ENCODE measurements around the gene IFITM10. TPM values are rescaled to one million over a fixed set of nuclear protein-coding genes. Genes with fewer than 3 reads are reported as not detected.

The IFITM10 gene
- total RNA-seq, 1 donor: 2.2 TPM

DNA sequence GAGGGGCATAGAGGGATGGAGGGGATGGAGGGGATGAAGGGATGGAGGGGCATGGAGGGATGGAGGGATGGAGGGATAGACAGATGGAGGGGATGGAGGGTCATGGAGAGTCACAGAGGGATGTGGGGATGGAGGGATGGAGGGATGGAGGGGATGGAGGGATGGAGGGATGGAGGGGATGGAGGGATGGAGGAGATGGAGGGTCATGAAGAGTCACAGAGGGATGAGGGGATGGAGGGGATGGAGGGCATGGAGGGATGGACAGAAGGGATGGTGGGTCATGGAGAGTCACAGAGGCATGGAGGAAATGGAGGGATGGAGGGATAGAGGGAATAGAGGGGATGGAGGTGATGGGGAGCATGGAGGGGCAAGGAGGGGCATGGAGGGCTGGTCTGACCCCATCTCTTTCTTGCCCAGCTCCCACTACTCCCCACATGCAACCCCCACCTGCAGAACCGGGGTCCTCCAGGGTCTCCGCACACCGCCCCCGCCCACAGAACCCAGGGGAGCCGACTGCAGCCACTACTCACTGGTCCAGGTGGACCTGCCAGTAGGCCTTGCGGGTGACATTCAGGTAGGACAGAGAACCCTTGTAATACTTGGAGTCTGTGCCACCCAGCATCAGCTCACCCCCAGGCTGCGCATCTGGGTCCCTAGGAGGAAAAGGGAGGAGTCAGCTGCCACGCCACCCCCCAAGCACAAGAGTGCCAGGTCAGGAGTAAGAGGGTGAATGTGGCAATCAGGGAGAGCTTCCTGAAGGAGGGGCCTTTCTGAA is 4.2 kb upstream of the IFITM10 start:
- TF ChIP-seq, protein P1, sequence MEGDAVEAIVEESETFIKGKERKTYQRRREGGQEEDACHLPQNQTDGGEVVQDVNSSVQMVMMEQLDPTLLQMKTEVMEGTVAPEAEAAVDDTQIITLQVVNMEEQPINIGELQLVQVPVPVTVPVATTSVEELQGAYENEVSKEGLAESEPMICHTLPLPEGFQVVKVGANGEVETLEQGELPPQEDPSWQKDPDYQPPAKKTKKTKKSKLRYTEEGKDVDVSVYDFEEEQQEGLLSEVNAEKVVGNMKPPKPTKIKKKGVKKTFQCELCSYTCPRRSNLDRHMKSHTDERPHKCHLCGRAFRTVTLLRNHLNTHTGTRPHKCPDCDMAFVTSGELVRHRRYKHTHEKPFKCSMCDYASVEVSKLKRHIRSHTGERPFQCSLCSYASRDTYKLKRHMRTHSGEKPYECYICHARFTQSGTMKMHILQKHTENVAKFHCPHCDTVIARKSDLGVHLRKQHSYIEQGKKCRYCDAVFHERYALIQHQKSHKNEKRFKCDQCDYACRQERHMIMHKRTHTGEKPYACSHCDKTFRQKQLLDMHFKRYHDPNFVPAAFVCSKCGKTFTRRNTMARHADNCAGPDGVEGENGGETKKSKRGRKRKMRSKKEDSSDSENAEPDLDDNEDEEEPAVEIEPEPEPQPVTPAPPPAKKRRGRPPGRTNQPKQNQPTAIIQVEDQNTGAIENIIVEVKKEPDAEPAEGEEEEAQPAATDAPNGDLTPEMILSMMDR (IDR thresholded peaks at IDR 0.05; ENCODE audit: insufficient read depth, low read length): no peak
- no peak for DNase-seq (ENCODE audit: low read depth)

DNA sequence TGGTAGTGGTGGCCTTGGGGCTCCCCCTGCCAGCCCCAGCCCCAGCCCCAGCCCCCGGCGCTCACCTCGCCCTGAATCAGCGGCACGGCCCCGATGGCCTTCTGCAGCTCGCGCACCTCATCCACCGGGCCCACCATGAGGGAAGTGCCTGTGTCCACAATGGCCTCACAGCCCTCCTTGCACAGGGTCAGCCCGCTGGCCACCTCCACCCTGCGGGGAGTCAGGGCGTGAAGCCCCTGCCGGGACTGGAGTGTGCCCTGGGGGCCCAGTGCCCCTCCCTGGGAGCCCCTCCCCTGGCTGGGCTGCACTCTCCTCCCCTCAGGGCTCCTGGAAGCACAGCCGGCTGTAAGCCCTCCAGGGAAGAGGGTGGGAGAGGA is 3.5 kb upstream of the IFITM10 start:
- TF ChIP-seq, protein P1 (IDR thresholded peaks at IDR 0.05; ENCODE audit: insufficient read depth, low read length): no peak
- no peak for DNase-seq (ENCODE audit: low read depth)
- H3K4me3 ChIP-seq (ENCODE audit: low read depth, low read length): no peak overlapping the region

More for the DNA sequence above, 4.2 kb upstream of the IFITM10 start:
- H3K4me3 ChIP-seq (ENCODE audit: low read depth, low read length): no peak overlapping the region

DNA sequence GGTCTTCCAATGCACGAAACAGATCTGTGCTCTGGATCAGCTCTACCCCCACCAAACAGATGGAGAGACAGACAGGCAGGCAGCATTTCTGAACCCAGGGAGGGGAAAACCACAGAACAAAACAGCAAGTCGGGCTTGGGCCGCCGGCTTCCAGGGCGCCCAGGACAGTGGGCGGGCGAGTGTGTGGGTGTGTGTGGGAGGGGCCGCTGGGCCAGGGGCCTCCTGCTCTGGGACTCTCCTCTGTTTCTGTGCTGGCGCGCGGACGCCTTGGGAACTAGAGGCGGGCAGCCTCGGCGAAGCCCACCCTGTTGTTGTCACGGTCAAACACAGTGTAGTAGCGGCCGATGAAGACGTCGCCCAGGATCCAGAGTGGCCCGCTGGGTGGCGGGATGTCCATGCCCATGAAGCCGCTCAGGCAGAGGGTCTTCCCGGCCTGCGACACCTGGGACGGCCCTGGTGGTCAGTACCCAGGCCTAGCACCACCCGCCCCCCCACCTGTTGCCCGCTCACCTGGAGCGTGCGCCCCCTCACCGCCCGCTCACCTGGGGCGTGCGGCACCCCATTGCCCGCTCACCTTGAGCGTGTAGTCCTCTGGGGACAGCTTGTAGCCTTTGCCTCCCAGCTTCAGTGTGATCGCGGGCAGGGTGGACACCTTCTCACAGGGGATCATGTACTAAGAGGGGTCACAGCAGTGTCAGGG is 3.0 kb upstream of the IFITM10 start:
- TF ChIP-seq, protein P1 (IDR thresholded peaks at IDR 0.05; ENCODE audit: insufficient read depth, low read length): no peak
- no peak for DNase-seq (ENCODE audit: low read depth)
- H3K4me3 ChIP-seq (ENCODE audit: low read depth, low read length): no peak overlapping the region

DNA sequence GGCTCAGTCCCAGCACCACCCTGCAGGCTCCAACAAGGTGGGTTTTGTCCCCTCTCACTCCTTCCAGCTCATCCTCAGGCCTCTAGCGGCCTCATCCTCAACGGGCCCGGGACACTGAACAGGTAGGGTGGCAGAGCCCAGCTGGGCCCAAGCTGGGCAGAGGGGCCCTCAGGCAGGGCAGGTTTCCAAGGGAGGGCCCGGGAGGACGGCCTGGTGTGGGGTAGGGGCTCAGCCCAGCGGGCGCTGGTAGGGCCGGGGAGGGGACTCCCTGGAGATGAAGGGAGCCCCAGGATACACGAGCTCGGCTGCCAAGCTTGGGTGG is 2.5 kb upstream of the IFITM10 start:
- TF ChIP-seq, protein P1 (IDR thresholded peaks at IDR 0.05; ENCODE audit: insufficient read depth, low read length): no peak
- no peak overlapping the region for H3K4me3 ChIP-seq (ENCODE audit: low read depth, low read length)
- no peak for DNase-seq (ENCODE audit: low read depth)

DNA sequence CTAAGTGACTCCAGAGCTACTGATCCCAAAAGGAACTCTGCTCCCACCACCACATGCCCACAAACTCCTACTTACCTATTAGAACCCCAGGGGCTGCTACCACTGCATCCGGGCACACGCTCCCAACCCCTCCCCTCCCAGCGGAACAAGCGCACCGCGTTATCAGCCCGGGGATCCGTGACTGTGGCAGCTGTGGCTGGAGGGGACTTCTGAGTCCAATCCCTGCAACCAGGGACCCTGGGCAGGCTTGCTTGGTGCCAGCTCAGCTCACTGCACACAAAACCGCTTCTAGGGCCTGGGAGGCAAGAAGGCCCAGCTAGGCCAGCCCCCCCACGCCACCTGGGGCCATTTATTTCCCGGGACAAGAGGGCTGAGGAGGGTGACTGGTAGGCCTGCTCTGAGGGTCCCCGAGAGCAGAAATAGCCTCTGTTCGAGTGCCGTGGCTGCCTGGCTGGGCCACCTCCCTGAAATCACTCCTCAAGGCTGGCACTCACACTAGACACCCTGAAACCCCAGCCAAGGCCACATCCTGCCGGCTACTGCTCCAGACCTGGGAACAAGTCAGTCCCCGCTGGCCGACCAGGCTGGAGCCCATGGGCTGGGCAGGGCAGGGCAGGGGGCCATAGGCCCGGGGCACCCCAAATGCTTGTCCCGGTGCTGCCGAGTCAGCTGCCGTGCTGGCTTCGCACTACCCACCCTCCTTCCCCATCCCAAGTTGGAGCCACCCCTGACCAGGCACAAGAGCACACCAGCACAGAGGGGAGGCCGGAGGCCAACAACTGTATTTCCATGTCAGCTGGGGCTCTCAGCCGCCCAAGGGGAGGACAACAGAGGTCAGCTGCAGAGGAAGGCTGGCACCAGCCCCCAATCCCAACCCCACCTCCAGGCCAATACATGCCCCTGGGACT is 1.9 kb upstream of the IFITM10 start:
- TF ChIP-seq, protein P1 (IDR thresholded peaks at IDR 0.05; ENCODE audit: insufficient read depth, low read length): no peak
- H3K4me3 ChIP-seq (ENCODE audit: low read depth, low read length): no peak overlapping the region
- no peak for DNase-seq (ENCODE audit: low read depth)

DNA sequence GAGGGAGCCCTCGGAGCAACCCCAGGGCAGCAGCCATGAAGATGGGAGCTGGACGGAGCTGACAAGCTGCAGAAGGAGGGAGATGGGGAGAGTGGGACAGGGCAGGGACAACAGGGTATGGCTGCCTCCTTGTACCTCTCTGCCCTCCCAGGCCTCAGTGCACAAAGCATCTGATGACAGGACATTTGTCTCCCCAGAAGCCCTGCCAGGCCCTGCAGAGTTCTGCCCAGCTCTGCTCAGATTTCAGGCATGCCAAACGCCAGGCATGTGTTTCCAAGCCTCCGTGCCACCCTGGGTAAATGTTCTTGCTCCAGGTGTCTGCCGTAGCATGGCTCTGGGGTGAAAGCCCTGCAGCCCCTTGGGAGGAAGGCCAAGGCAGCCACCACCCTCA is 1.1 kb upstream of the IFITM10 start:
- DNase-seq (ENCODE audit: low read depth): no peak
- H3K4me3 ChIP-seq (ENCODE audit: low read depth, low read length): no peak overlapping the region
- TF ChIP-seq, protein P1 (IDR thresholded peaks at IDR 0.05; ENCODE audit: insufficient read depth, low read length): no peak

Data from fibroblast of the aortic adventitia (primary cell).